Raji (cell line): ENCODE results near the gene DMD.

Source experiments
- POLR2A ChIP-seq: IDR thresholded peaks from 2 replicates; pipeline ENCODE4 v1.6.1; 2011; ENCODE audit warnings: low read depth, low read length, control low read depth; ENCODE audit not compliant: insufficient read depth

The DMD gene

GRCh38 chrX:32995427-32995826 is 215.9 kb downstream of the DMD start:
- TF ChIP-seq POLR2A = no peak

- TF ChIP-seq POLR2A = no peak
These were observed 224.2 kb downstream of the DMD start for GRCh38 chrX:32987142-32987541.

- TF ChIP-seq POLR2A = no peak
These were observed 225.8 kb downstream of the DMD start for GRCh38 chrX:32985544-32985943.

- TF ChIP-seq POLR2A = no peak
These were observed 244.5 kb downstream of the DMD start for GRCh38 chrX:32966821-32967355.

- no peak for TF ChIP-seq POLR2A
These were observed 257.2 kb downstream of the DMD start for GRCh38 chrX:32954125-32954524.

- no peak for TF ChIP-seq POLR2A
These were observed 263.2 kb downstream of the DMD start for GRCh38 chrX:32948130-32948529.

- no peak for TF ChIP-seq POLR2A
These were observed 274.3 kb downstream of the DMD start for GRCh38 chrX:32937043-32937442.

- no peak for TF ChIP-seq POLR2A
These were observed 277.8 kb downstream of the DMD start for GRCh38 chrX:32933548-32933947.

- no peak for TF ChIP-seq POLR2A
These were observed 282.3 kb downstream of the DMD start for GRCh38 chrX:32929040-32929439.

- no peak for TF ChIP-seq POLR2A
These were observed 315.3 kb downstream of the DMD start for GRCh38 chrX:32896088-32896487.

- no peak for TF ChIP-seq POLR2A
These were observed 316.7 kb downstream of the DMD start for GRCh38 chrX:32894679-32895078.

GRCh38 chrX:32893751-32894150 is 317.6 kb downstream of the DMD start:
- TF ChIP-seq POLR2A = no peak

GRCh38 chrX:32877592-32877991 is 333.8 kb downstream of the DMD start:
- no peak for TF ChIP-seq POLR2A

GRCh38 chrX:32874839-32875238 is 336.5 kb downstream of the DMD start:
- no peak for TF ChIP-seq POLR2A

GRCh38 chrX:32873786-32874185 is 337.6 kb downstream of the DMD start:
- TF ChIP-seq POLR2A = no peak

- no peak for TF ChIP-seq POLR2A
These were observed 339.7 kb downstream of the DMD start for GRCh38 chrX:32871636-32872035.

GRCh38 chrX:32868524-32868895 is 342.8 kb downstream of the DMD start:
- TF ChIP-seq POLR2A = no peak
